Left lung (tissue), 10 donors: ENCODE data around the gene WDR53. TPM values are rescaled to one million over a fixed set of nuclear protein-coding genes. Genes with fewer than 3 reads are reported as not detected.
A peak's percentile ranks its signal among the peaks of the same experiment; 100 is the strongest.
"Not testable (repeated sequence)": the region's sequence is repeated elsewhere in the genome, so short reads cannot be mapped to it uniquely, and the experiment has no call there.

Experiments used
- ATAC-seq: fragments of 200-7000 bp; cut with Tn5 transposase; one replicate; pipeline ENCODE4 v1.9.1; 2020; ENCODE audit warnings: moderate library complexity
- DNase-seq, 4 donors: peaks; one replicate each; pipeline ENCODE4 v3.0.0-alpha.2; 2013 to 2020
- H3K27ac ChIP-seq, 2 donors: fragments of 200-600 bp; sonication (generic) in 1 of 2; one replicate each; pipeline versions ENCODE4 v1.5.0 to v1.8.0; 2020 to 2021
- H3K27me3 ChIP-seq, 2 donors: fragments of 200-600 bp; sonication (generic) in 1 of 2; one replicate each; pipeline versions ENCODE4 v1.5.0 to v1.8.0; 2020 to 2021
- H3K36me3 ChIP-seq, 2 donors: fragments of 200-600 bp; sonication (generic) in 1 of 2; one replicate each; pipeline versions ENCODE4 v1.5.0 to v1.8.0; 2020 to 2021
- H3K4me1 ChIP-seq, 2 donors: fragments of 200-600 bp; one replicate each; pipeline ENCODE4 v1.8.0; 2021
- H3K4me3 ChIP-seq, 2 donors: fragments of 200-600 bp; sonication (generic) in 1 of 2; one replicate each; pipeline versions ENCODE4 v1.5.0 to v1.8.0; 2020 to 2021; ENCODE audit warnings: mild to moderate bottlenecking in 1 of 2
- H3K9me3 ChIP-seq, 2 donors: fragments of 200-600 bp; sonication (generic) in 1 of 2; one replicate each; pipeline versions ENCODE4 v1.5.0 to v1.8.0; 2020 to 2021
- intact Hi-C, 2 donors: fragments of 100-400 bp; cut with DNase I; formaldehyde crosslinking; loops; one replicate each; pipeline versions ENCODE4 v1.11.2 to v1.14.2; 2022
- polyA plus RNA-seq, 6 donors: library from polyadenylated mRNA; unstranded; fragments of 120-200 nt; gene quantifications; one replicate each; pipeline ENCODE4 v1.2.1, GENCODE V29; 2013; ENCODE audit not compliant: insufficient read length in 6 of 6
- total RNA-seq, 2 donors: library from RNA; stranded (reverse); fragmentation: NEBNext Ultra II Directional; extraction: Animal tissue kit (Norgen Biotek cat#: 25700); gene quantifications; one replicate each; pipeline ENCODE4 v1.2.1, GENCODE V29; 2021
- TF ChIP-seq, protein P1 (sequence below), 2 donors: fragments of 200-600 bp; sonication (generic) in 1 of 2; IDR thresholded peaks; one replicate each; pipeline versions ENCODE4 v1.5.0 to v1.8.0; 2021; ENCODE audit warnings: antibody characterized with exemption in 2 of 2
- donor health status: DM: no; HTN: yes; CAD: no.
- donor health status: DM: no; HTN: no; CAD: no.

Gene WDR53
- total and polyA plus RNA-seq, 8 donors = 10.2 to 21.8 (median 16.1) TPM

DNA sequence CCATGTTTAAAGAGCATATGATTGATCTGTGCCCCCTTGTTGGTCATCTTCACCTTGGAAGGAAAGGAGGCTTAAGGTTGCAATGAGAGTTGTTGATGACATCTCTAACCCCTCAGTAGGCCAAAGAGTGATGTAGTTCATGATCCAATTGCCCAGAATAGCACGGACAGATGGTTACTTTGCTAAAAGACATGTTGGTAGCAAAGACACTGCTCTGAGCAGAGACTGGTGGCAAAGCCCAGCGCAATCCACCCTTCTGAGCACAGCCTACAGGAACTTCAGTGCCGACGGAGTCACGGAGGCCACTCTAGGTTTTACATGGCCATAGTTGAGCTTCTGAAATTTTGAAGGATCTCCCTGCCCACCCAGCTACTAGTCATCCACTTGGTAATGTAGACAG is 21.9 kb upstream of the WDR53 start:
- DNase-seq (no peak), ATAC-seq (no peak)
- Histone ChIP-seq H3K36me3 (peaks cover 0 to 16% of the 10 kb centered on the region in 2 donors), H3K27me3 (no peaks in the 10 kb centered on the region), H3K9me3 (no peaks in the 10 kb centered on the region), H3K4me3 (no peak overlapping the region), H3K27ac (no peak overlapping the region), H3K4me1 (no peaks in the 10 kb centered on the region)
- intact Hi-C loops = no loop called here
- TF ChIP-seq, protein P1, sequence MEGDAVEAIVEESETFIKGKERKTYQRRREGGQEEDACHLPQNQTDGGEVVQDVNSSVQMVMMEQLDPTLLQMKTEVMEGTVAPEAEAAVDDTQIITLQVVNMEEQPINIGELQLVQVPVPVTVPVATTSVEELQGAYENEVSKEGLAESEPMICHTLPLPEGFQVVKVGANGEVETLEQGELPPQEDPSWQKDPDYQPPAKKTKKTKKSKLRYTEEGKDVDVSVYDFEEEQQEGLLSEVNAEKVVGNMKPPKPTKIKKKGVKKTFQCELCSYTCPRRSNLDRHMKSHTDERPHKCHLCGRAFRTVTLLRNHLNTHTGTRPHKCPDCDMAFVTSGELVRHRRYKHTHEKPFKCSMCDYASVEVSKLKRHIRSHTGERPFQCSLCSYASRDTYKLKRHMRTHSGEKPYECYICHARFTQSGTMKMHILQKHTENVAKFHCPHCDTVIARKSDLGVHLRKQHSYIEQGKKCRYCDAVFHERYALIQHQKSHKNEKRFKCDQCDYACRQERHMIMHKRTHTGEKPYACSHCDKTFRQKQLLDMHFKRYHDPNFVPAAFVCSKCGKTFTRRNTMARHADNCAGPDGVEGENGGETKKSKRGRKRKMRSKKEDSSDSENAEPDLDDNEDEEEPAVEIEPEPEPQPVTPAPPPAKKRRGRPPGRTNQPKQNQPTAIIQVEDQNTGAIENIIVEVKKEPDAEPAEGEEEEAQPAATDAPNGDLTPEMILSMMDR (IDR thresholded peaks at IDR 0.05) = no peak

DNA sequence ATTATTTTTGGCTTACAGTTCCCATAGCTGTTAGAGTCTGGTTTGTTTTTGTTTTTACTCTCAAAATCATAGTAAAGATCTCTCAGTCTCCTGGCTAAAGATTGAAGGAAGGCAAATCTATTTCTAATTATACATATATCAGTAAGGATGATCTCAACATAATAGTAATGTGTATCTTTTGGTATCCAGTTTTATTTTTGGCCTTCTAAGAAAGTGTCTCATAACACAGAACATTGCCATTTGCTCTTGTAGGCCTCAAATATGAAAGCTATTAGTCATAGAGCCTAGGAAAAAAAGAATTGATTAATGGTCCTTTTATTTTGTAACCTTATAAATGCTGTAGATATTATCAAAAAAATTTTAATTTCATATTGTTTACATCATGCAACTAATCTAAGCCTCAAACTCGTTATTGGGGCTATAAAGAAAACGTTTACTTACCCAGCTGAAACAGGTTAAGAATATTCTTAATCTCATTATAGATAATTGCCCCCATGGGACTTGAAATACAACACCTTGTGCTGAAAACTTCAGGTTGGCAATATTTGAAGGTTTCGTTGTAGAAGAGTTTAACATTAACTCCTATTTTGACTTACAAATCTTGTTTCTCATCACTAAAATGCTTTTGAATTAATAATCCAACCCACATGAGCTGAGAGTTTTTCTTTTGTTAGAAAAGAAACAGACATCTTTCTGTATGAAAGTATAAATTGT is 16.8 kb upstream of the WDR53 start:
- H3K4me1 ChIP-seq = no peaks in the 10 kb centered on the region
- no peaks in the 10 kb centered on the region for H3K27me3 ChIP-seq
- ATAC-seq (no peak), DNase-seq (no peak)
- H3K9me3 ChIP-seq = no peaks in the 10 kb centered on the region
- no peak overlapping the region for H3K4me3 ChIP-seq
- TF ChIP-seq, protein P1 (IDR thresholded peaks at IDR 0.05) = no peak
- H3K27ac ChIP-seq = no peak overlapping the region
- peaks cover 0 to 42% of the 10 kb centered on the region in 2 donors for H3K36me3 ChIP-seq
- intact Hi-C loops = no loop called here

DNA sequence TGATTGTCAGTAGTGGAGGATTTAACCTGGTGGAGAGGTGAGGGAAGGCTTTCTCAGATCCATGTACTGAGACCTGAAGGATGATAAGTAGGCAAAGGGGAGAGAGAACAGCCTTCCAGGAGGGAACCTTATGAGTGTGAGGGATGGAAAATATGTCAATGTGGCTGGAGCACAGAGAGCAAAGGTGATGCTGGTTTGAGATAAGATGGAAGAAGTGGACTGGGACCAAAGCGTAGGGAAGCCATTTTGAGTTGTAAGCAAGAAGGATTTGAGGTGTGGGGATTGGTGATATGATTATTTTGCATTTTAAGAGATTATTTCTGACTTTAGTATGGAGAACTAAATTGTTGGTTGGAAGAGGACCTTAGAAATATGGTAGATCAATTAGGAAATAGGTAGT is 4.0 kb upstream of the WDR53 start:
- ATAC-seq = no peak
- peaks cover 0 to under 1% of the 10 kb centered on the region in 2 donors for H3K36me3 ChIP-seq

DNA sequence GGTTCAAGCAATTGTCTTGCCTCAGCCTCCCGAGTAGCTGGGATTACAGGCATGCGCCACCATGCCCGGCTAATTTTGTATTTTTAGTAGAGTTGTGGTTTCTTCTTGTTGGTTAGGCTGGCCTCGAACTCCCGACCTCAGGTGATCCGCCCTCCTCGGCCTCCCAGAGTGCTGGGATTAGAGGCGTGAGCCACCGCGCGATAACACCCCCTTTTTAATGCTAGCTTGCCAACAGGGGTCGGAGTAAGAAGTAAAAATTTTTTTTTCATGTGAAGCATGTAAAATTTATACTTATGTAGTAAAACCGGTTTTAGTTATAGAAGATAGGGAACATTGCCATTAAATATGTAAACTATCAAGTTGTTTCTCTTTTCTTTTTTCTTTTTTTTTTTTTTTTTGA is 2.0 kb upstream of the WDR53 start:
- H3K36me3 ChIP-seq, DNase-seq, H3K9me3 ChIP-seq, H3K27ac ChIP-seq, H3K27me3 ChIP-seq, H3K4me3 ChIP-seq, ATAC-seq, intact Hi-C loops: not testable (repeated sequence)
- H3K4me1 ChIP-seq = peaks cover 9 to 54% of the 10 kb centered on the region in 2 donors

More for the DNA sequence above, 4.0 kb upstream of the WDR53 start:
- Histone ChIP-seq H3K27me3 (no peaks in the 10 kb centered on the region), H3K9me3 (no peaks in the 10 kb centered on the region), H3K27ac (no peak overlapping the region), H3K4me1 (peaks cover 9 to 54% of the 10 kb centered on the region in 2 donors), H3K4me3 (no peak overlapping the region)
- no peak for DNase-seq
- TF ChIP-seq, protein P1 (IDR thresholded peaks at IDR 0.05) = no peak
- intact Hi-C loops = no loop called here

DNA sequence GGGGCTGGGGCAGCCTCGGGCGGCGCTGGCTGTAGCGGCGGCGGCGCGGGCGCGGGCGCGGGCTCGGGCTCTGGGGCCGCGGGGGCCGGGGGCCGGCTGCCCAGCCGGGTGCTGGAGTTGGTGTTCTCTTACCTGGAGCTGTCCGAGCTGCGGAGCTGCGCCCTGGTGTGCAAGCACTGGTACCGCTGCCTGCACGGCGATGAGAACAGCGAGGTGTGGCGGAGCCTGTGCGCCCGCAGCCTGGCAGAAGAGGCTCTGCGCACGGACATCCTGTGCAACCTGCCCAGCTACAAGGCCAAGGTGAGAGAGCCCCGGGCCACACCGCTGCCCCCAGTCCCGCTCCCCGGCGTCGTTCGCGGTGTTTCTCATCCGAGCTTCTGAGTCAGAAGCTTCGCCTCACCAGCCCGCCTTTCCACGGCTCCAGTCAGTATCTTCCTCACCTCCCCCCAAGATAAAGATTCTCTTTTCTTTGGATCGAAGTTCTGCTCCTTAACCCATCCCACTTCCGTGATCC is 706 bp upstream of the WDR53 start:
- intact Hi-C loops = no loop called here
- Histone ChIP-seq H3K27ac (peak overlapping the region in 1 of 2 donors; percentile 90), H3K4me1 (peaks cover 9 to 45% of the 10 kb centered on the region in 2 donors), H3K9me3 (no peaks in the 10 kb centered on the region), H3K27me3 (no peaks in the 10 kb centered on the region), H3K4me3 (peak overlapping the region; percentile 88 to 89), H3K36me3 (peaks cover 0 to 7% of the 10 kb centered on the region in 2 donors)
- DNase-seq (peak; percentile 13 to 84 (median 34)), ATAC-seq (peak; percentile 26)
- TF ChIP-seq, protein P1 (IDR thresholded peaks at IDR 0.05) = no peak
